CD4-positive, alpha-beta T cell treated with Interleukin-21 for 1 hour (primary cell): Measurements from ENCODE around the gene RPAP3.
A peak's percentile ranks its signal among the peaks of the same experiment; 100 is the strongest.
"Not testable (repeated sequence)": the region's sequence is repeated elsewhere in the genome, so short reads cannot be mapped to it uniquely, and the experiment has no call there.

Experiments used
- DNase-seq: peaks from one replicate; pipeline ENCODE4 v3.0.0-alpha.2; 2020

RPAP3 gene

GRCh38 chr12:47652521-47653234, 53.2 kb downstream of the RPAP3 start:
- DNase-seq = no peak

- DNase-seq = peak; percentile 78
These were observed 54.2 kb downstream of the RPAP3 start for GRCh38 chr12:47651368-47652254.

DNA sequence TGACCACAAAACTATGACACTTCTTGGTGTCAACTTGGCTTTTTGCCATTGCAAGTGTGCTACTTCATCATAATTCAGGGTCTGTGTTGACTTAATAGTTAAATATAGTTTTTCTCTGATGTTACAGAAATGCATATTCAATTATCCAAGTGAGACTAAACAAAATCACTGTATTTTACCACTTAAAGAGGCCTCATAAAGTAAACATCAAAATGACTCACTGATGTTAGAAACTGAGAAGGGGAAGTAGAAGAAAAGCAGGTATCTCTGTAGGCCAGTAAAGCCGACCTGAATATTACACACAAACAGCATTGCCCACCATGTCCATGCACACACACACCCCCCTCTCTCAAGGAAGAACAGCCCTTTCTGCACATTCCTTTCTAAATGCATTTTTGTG, 55.4 kb downstream of the RPAP3 start:
- DNase-seq = no peak

GRCh38 chr12:47649381-47649780, 56.4 kb downstream of the RPAP3 start:
- no peak for DNase-seq

DNA sequence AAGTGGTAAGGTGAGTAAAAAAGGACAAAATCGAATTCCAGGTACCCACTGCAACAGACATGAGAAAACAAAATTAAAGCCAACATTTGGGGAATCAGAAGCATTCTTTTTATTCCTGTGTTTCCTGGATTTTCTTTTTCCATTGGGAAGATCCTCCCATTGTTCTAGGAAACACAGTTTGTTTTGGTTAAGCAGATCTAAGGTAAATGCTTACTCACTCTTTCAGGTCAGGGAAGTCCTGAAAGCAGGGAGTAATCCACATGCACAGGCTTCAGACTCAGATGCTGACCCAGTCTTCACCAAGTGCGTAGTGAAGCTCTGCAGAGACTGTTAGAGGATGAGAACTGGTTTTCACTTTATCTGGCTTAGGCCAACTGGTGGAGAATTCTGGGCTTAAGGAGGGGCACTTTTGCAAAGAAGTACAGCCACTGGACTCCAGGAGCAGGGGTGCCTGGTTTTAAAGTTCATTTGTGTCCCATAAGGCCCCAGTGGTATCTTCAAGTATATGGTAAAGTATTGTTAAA, 57.7 kb downstream of the RPAP3 start:
- no peak for DNase-seq

DNA sequence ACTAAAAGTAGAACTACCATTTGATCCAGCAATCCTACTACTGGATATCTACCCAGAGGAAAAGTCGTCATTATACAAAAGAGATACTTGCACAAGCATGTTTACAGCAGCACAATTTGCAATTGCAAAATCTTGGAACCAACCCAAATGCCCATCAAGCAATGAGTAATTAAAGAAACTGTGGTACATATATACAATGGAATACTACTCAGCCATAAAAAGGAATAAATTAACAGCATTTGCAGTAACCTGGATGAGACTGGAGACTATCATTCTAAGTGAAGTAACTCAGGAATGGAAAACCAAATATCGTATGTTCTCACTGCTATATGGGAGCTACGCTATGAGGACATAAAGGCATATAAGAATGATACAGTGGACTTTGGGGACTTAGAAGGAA, 63.5 kb downstream of the RPAP3 start:
- DNase-seq = not testable (repeated sequence)

GRCh38 chr12:47636908-47637780, 68.7 kb downstream of the RPAP3 start:
- peak; percentile 44 for DNase-seq

DNA sequence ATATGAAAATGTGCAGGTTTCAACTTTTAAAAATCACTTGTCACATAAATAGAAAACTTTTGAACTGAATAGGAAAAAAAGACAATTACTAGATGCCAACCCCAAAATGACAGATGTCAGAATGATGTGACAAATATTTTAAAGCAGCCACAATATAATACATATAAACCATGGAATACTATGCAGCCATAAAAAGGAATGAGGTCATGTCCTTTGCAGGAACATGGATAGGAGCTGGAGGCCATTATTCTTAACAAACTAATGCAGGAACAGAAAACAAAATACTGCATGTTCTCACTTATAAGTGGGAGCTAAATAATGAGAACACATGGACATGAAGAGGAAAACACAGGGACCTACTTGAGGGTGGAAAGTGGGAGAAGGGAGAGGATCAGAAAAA, 70.1 kb downstream of the RPAP3 start:
- DNase-seq = not testable (repeated sequence)

DNA sequence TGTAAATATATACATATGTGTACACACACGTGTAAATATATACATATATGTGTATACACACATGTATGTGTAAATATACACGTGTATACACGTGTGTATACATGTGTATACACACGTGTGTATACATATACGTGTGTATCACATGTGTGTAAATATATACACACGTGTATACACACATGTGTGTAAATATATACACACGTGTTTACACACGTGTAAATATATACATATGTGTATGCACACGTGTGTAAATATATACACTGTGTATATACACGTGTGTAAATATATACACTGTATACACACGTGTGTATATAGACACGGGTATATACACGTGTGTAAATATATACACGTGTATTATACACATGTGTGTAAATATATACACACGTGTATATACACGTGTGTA, 71.7 kb downstream of the RPAP3 start:
- no peak for DNase-seq

GRCh38 chr12:47621960-47622359, 83.9 kb downstream of the RPAP3 start:
- DNase-seq = no peak

GRCh38 chr12:47617476-47617875, 88.4 kb downstream of the RPAP3 start:
- no peak for DNase-seq

DNA sequence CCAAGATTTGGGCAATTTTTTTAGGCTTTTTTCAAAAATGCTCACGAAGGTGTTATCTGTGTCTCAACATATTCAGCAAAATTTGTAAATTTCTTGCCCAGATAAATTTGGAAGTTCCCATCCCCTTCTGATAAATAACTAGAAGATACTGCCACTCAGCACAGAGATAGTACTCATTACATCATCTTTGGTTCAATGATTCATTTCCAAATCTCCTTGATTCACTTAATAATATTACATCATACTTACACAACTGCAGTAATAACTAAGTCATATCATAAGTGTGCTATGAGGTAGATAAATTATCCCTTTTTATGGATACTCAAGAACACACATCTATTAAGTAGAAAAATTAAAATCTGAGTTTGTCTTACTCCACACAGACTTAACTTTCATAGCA, 89.4 kb downstream of the RPAP3 start:
- DNase-seq = no peak

DNA sequence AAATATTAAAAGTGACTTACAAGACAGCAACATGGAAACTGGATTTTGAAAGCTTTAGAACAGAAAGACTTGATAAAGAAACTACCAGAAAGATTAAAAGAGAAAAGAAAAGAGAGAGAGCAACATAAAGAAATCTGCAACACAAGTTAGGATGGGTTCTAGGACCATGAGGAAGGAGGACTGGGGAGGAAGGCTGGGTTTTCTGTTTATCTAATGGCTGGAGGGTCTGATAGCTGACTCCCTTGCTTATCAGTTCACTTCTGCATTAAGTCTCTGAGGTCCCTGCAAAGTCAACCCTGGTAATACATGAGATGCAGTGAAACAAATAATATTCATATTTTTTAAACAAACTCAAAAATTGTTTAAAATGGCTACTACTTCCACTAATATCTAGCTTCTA, 90.1 kb downstream of the RPAP3 start:
- no peak for DNase-seq

GRCh38 chr12:47614521-47614920, 91.3 kb downstream of the RPAP3 start:
- no peak for DNase-seq

DNA sequence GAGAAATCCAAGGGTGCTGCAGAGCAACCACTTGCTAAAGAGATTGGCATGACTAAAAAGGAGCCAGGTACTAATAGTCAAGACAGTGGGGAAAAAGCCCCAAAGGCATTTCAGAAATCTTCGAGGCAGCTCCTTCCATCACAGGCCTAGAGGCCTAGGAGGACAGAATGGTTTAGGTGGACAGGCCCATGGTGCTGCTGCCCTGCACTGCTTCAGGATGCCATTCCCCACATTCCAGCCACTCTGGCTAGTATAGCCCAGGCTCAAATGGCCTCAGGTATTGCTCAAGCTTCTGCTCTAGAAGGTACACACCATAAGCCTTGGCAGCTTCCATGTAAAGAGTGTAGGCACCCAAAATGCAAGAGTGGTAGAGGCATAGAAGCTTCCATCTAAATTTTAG, 92.9 kb downstream of the RPAP3 start:
- no peak for DNase-seq

GRCh38 chr12:47611906-47612305, 93.9 kb downstream of the RPAP3 start:
- DNase-seq = no peak
